ENCODE measurements around the gene AP3D1. TPM values are rescaled to one million over a fixed set of nuclear protein-coding genes. Genes with fewer than 3 reads are reported as not detected.

AP3D1 gene
- total and polyA plus RNA-seq, 7 donors: 51.5 to 120 (median 81.3) TPM

DNA sequence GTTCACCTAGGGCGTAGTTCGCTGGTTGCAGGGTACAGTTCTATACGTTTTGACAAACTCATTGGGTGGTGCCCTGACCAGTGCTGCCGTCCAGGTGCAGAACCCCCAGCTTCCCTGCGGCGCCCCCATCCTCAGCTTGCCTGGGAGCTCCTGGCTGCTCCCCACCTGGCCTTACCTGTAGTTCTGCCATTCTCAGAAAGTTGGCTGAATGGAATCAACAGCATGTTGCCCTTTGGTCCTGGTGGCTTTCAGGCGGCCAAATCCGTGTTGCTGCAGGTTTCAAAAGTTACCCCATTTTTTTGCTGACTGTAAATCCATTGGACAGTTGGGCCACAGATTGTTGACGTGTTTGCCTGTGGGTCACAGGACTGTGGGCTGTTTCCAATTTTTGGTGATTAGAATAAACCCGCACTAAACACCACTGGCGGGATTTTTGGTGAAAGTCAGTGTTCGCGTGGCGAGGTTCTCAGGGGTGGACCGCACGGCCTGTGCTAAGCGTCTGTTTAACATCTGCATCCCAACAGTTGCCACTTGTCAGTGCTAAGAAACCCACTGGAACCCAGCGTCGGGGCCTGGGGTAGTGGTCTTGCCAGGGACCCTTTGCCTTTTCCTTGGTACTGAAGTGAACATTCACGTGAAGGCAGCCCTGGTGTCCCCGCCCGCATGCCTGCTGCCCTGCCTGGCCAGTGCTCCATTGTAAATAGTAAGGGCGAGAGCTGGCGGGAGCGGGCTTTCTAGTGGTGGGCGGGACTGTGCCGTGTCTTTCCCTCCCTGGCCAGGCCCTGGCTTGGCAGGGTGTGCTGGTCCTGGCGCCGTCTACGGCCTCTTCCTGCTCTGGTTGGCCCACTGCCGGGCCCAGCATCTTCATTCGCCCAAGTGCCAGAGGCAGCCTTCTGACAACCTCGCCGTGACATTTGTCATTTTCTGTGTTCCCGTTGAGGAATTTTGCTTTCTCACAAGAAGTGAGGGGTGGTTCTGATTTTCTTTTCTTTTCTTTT lies 15.7 kb upstream of the AP3D1 start:
- no peaks in the 10 kb centered on the region for H3K27me3 ChIP-seq (ENCODE audit: insufficient read depth in 3 of 3, low read length in 2 of 3)
- WGBS, 3 donors: 34 to 43% (median 35%) methylated on average over 34 to 35 of the region's 35 CpGs
- H3K4me3 ChIP-seq: peak overlapping the region; percentile 20
- DNase-seq: peak; percentile 90 to 92
- H3K36me3 ChIP-seq (ENCODE audit: insufficient read depth in 1 of 2, low read depth in 1 of 2): no peaks in the 10 kb centered on the region
- peak; percentile 37 to 56 (median 51) for ATAC-seq
- H3K27ac ChIP-seq: peak overlapping the region; percentile 90
- no peaks in the 10 kb centered on the region for H3K9me3 ChIP-seq
- TF ChIP-seq, protein P1, sequence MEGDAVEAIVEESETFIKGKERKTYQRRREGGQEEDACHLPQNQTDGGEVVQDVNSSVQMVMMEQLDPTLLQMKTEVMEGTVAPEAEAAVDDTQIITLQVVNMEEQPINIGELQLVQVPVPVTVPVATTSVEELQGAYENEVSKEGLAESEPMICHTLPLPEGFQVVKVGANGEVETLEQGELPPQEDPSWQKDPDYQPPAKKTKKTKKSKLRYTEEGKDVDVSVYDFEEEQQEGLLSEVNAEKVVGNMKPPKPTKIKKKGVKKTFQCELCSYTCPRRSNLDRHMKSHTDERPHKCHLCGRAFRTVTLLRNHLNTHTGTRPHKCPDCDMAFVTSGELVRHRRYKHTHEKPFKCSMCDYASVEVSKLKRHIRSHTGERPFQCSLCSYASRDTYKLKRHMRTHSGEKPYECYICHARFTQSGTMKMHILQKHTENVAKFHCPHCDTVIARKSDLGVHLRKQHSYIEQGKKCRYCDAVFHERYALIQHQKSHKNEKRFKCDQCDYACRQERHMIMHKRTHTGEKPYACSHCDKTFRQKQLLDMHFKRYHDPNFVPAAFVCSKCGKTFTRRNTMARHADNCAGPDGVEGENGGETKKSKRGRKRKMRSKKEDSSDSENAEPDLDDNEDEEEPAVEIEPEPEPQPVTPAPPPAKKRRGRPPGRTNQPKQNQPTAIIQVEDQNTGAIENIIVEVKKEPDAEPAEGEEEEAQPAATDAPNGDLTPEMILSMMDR (IDR thresholded peaks at IDR 0.05): no peak
- peaks cover 66% of the 10 kb centered on the region for H3K4me1 ChIP-seq
- intact Hi-C loops (cut with DNase I): no loop called here

DNA sequence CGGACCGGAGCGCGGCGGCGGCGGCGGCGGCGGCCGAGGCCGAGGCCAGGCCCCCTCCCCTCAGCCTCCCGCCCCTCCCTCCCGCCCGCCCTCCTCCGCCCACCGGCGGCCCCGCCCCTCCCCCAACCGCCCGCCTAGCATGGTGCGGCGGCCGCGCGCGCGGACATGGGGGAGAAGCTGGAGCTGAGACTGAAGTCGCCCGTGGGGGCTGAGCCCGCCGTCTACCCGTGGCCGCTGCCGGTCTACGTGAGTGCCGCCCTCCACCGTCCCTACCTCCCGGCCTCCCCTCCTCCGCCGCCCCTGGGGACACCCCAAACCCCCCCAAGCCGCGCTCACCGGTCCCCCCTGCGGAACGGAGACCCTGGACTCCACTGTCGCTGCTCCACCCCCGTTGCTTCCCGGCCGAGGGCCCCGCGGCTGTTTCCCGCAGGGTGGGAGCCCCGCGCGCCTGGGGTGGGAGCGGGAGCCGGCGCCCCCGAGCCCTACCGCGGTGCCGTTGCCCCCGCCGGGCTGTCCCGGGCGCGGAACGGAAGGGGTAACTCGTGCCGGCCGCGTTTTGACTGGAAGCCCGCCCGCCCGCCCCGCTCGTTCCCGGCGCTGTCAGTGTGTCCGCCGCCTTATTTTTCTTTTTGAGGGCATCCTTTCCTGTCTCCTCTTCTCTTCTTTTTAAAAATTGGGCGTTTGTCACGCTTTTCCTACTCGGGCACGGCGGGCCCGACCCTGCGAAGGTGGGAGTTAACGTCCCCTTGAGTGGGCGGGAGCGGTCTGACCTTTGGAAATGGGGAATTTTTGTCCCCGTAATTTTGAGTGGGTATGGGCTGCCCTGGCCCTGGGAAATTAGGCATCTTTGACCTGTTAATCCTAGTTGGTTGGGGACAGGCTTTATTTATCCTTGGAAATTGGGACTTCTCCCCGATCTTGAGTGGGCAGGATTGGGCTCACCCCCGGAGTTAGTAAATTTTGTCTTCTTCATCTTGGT lies 12.9 kb upstream of the AP3D1 start:
- DNase-seq (no peak), ATAC-seq (peak in 3 of 4 donors; percentile 9 to 23 (median 13))
- Histone ChIP-seq H3K4me3 (peak overlapping the region; percentile 97), H3K27ac (peak overlapping the region; percentile 98), H3K36me3 (ENCODE audit: insufficient read depth in 1 of 2, low read depth in 1 of 2) (no peaks in the 10 kb centered on the region), H3K27me3 (ENCODE audit: insufficient read depth in 3 of 3, low read length in 2 of 3) (no peaks in the 10 kb centered on the region), H3K4me1 (peaks cover 39% of the 10 kb centered on the region), H3K9me3 (no peaks in the 10 kb centered on the region)
- WGBS, 3 donors: 0 to 1% (median 0%) methylated on average over 38 to 94 of the region's 95 CpGs
- TF ChIP-seq, protein P1 (IDR thresholded peaks at IDR 0.05): no peak
- intact Hi-C loops (cut with DNase I): no loop called here

DNA sequence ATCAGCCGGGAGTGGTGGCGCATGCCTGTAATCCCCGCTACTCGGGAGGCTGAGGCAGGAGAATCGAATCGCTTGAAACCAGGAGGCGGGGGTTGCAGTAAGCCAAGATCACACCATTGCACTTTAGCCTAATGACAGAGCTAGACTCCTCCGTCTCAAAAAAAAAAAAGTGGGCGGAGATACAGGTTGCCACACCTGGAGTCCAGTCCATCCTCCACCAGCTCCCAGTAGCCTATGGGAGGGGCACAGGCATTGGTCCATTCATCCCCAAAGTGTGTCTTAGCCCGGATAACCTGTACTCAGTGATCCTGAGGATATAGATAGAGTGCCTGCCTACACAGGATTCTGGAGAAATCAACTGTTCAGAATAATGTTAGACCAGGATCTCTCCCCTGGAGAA lies 9.0 kb upstream of the AP3D1 start:
- Histone ChIP-seq H3K4me3 (no peak overlapping the region), H3K4me1 (peaks cover 2% of the 10 kb centered on the region), H3K36me3 (ENCODE audit: insufficient read depth in 1 of 2, low read depth in 1 of 2) (no peaks in the 10 kb centered on the region), H3K27ac (no peak overlapping the region), H3K27me3 (ENCODE audit: insufficient read depth in 3 of 3, low read length in 2 of 3) (no peaks in the 10 kb centered on the region), H3K9me3 (no peaks in the 10 kb centered on the region)
- ATAC-seq (no peak), DNase-seq (no peak)
- TF ChIP-seq, protein P1 (IDR thresholded peaks at IDR 0.05): no peak
- intact Hi-C loops (cut with DNase I): no loop called here
- WGBS, 3 donors: 90 to 94% (median 93%) methylated on average over 10 of the region's 10 CpGs

DNA sequence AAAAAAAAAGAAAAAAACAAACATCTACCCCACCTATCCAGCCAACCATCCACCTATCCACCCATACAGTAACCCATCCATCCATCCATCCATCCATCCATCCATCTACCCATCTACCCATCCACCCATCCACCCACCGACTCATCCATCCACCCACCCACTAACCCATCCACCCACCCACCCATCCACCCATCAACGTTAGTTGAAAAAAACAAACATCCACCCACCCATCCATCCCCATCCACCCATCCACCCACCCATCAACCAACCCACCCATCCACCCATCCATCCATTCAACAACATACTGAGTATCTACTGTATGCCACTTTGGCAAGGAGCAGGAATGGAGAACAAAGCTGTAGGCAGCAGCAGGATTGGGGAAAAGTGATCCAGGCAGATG lies 6.1 kb upstream of the AP3D1 start:
- TF ChIP-seq, protein P1 (IDR thresholded peaks at IDR 0.05): no peak
- DNase-seq (no peak), ATAC-seq (no peak)
- Histone ChIP-seq H3K27me3 (ENCODE audit: insufficient read depth in 3 of 3, low read length in 2 of 3) (no peaks in the 10 kb centered on the region), H3K36me3 (ENCODE audit: insufficient read depth in 1 of 2, low read depth in 1 of 2) (no peaks in the 10 kb centered on the region), H3K9me3 (no peaks in the 10 kb centered on the region), H3K27ac (no peak overlapping the region), H3K4me1 (no peaks in the 10 kb centered on the region), H3K4me3 (no peak overlapping the region)
- WGBS, 3 donors: 67 to 92% (median 81%) methylated on average over 2 of the region's 2 CpGs
- intact Hi-C loops (cut with DNase I): loop anchor here (5.0 to 10.0 kb wide), 5 partner anchors 40 to 237 kb away; partner anchors contain the start of genes PLEKHJ1 (in 1 of the 2) and SF3A2 (in 1 of the 2)
